ENCODE measurements around the gene EPHA8.

The EPHA8 gene

GRCh38 chr1:22562584-22563583, at the start of gene EPHA8:
Gene EPHA8 (plus strand): TSS chr1:22563489. CDS start chr1:22563636, 147 bp downstream.
- no peak for DNase-seq

- no peak for DNase-seq
Measured at GRCh38 chr1:22516906-22517571, 46.2 kb upstream of the EPHA8 start.

GRCh38 chr1:22517956-22518355, 45.3 kb upstream of the EPHA8 start:
- no peak for DNase-seq

- no peak for DNase-seq
Measured at GRCh38 chr1:22518379-22518778, 44.9 kb upstream of the EPHA8 start.

GRCh38 chr1:22520871-22521270, 42.4 kb upstream of the EPHA8 start:
- no peak for DNase-seq

GRCh38 chr1:22521692-22522091, 41.6 kb upstream of the EPHA8 start:
- no peak for DNase-seq

- no peak for DNase-seq
Measured at GRCh38 chr1:22522221-22522743, 41.0 kb upstream of the EPHA8 start.

GRCh38 chr1:22524481-22524880, 38.8 kb upstream of the EPHA8 start:
- DNase-seq: no peak

GRCh38 chr1:22525211-22525610, 38.1 kb upstream of the EPHA8 start:
- DNase-seq: no peak

- no peak for DNase-seq
Measured at GRCh38 chr1:22525646-22526045, 37.6 kb upstream of the EPHA8 start.

- no peak for DNase-seq
Measured at GRCh38 chr1:22526098-22526497, 37.2 kb upstream of the EPHA8 start.

- DNase-seq: no peak
Measured at GRCh38 chr1:22526677-22527076, 36.6 kb upstream of the EPHA8 start.

- DNase-seq: no peak
Measured at GRCh38 chr1:22527122-22527521, 36.2 kb upstream of the EPHA8 start.

GRCh38 chr1:22527555-22528296, 35.6 kb upstream of the EPHA8 start:
- no peak for DNase-seq

- no peak for DNase-seq
Measured at GRCh38 chr1:22528451-22528850, 34.8 kb upstream of the EPHA8 start.

- DNase-seq: no peak
Measured at GRCh38 chr1:22529901-22530621, 33.2 kb upstream of the EPHA8 start.

- DNase-seq: no peak
Measured at GRCh38 chr1:22530715-22531114, 32.6 kb upstream of the EPHA8 start.

GRCh38 chr1:22531251-22531650, 32.0 kb upstream of the EPHA8 start:
- DNase-seq: no peak

- DNase-seq: no peak
Measured at GRCh38 chr1:22533244-22533895, 29.9 kb upstream of the EPHA8 start.

- no peak for DNase-seq
Measured at GRCh38 chr1:22534951-22535350, 28.3 kb upstream of the EPHA8 start.

GRCh38 chr1:22535399-22535798, 27.9 kb upstream of the EPHA8 start:
- DNase-seq: no peak

GRCh38 chr1:22536506-22536905, 26.8 kb upstream of the EPHA8 start:
- no peak for DNase-seq
